H1 (cell line): ENCODE results near the gene PPP1R17. TPM values are rescaled to one million over a fixed set of nuclear protein-coding genes. Genes with fewer than 3 reads are reported as not detected.

Source experiments
- CTCF ChIA-PET: fragments of 300-600 bp; sonication (Branson Sonifier 250); formaldehyde crosslinking; loops from one replicate; lab custom pipeline; 2021; ENCODE audit not compliant: partially characterized antibody; lab: Charles Lee
- POLR2A ChIA-PET: fragments of 300-600 bp; sonication (Branson Sonifier 250); formaldehyde crosslinking; loops from one replicate; lab custom pipeline; 2021; ENCODE audit warnings: inconsistent platforms; ENCODE audit not compliant: partially characterized antibody; lab: Charles Lee
- DNase-seq, 2 experiments: peaks; one replicate each; pipeline versions ENCODE4 v3.0.0 to v3.0.0-alpha.2; 2010 to 2022; ENCODE audit warnings: low spot score in 2 of 2, low read depth in 1 of 2, mixed read lengths in 1 of 2
- FAIRE-seq: peaks from 2 replicates; lab custom pipeline; 2011; peaks lifted over from hg19 to GRCh38; lab: Jason Lieb, UNC
- H2AFZ ChIP-seq: 2 replicates; pipeline ENCODE4 v1.8.1; 2012; ENCODE audit warnings: low read length, inconsistent platforms
- H2AK5ac ChIP-seq: 2 replicates; pipeline ENCODE4 v1.6.1; 2013; ENCODE audit warnings: low read depth, low read length
- H2BK120ac ChIP-seq: replicated peaks from 2 replicates; pipeline ENCODE3; 2013; ENCODE audit warnings: low read depth, low read length, inconsistent platforms
- H2BK12ac ChIP-seq: 2 replicates; pipeline ENCODE4 v1.6.1; 2013; ENCODE audit warnings: low read depth, low read length
- H2BK15ac ChIP-seq: 2 replicates; pipeline ENCODE4 v1.6.1; 2013; ENCODE audit warnings: low read length
- H2BK20ac ChIP-seq: 2 replicates; pipeline ENCODE4 v1.6.1; 2013; ENCODE audit warnings: low read length
- H2BK5ac ChIP-seq: 2 replicates; pipeline ENCODE4 v1.6.1; 2013; ENCODE audit warnings: low read depth, low read length
- H3K14ac ChIP-seq: 2 replicates; pipeline ENCODE4 v1.6.1; 2013; ENCODE audit warnings: inconsistent platforms; ENCODE audit not compliant: insufficient read length
- H3K18ac ChIP-seq: 2 replicates; pipeline ENCODE4 v1.6.1; 2013; ENCODE audit warnings: low read length; ENCODE audit errors: extremely low read depth
- H3K23ac ChIP-seq: 2 replicates; pipeline ENCODE4 v1.6.1; 2013; ENCODE audit warnings: inconsistent platforms; ENCODE audit not compliant: insufficient read length
- H3K23me2 ChIP-seq: 2 replicates; pipeline ENCODE4 v1.6.1; 2013; ENCODE audit warnings: low read depth, low read length
- H3K27ac ChIP-seq: 2 replicates; pipeline ENCODE4 v1.6.1; 2011; ENCODE audit warnings: low read depth, low read length, inconsistent platforms
- H3K27me3 ChIP-seq, 4 experiments: replicated peaks in 1 of 4; 1 replicate in 1 of 4; 2 replicates in 3 of 4; pipeline versions ENCODE4 v1.6.1 to v1.8.1; 2011 to 2013; ENCODE audit warnings: low read length in 3 of 4, mild to moderate bottlenecking in 3 of 4, inconsistent platforms in 2 of 4, mixed read lengths in 2 of 4, moderate library complexity in 1 of 4; ENCODE audit not compliant: control insufficient read depth in 3 of 4, insufficient read depth in 3 of 4; ENCODE audit errors: extremely low read depth in 1 of 4
- H3K36me3 ChIP-seq, 4 experiments: 2 replicates each; pipeline versions ENCODE4 v1.6.1 to v1.8.1; 2011 to 2013; ENCODE audit warnings: mild to moderate bottlenecking in 4 of 4, low read length in 3 of 4, moderate library complexity in 2 of 4, control low read depth in 1 of 4, inconsistent platforms in 1 of 4; ENCODE audit not compliant: insufficient read depth in 4 of 4, control insufficient read depth in 2 of 4
- H3K4ac ChIP-seq: replicated peaks from 2 replicates; pipeline ENCODE3; 2013; ENCODE audit warnings: low read length, low read depth, mixed read lengths, inconsistent platforms; ENCODE audit not compliant: insufficient read length
- H3K4me1 ChIP-seq, 4 experiments: replicated peaks in 1 of 4; 1 replicate in 1 of 4; 2 replicates in 3 of 4; pipeline versions ENCODE4 v1.6.1 to v1.8.1; 2011 to 2013; ENCODE audit warnings: low read length in 3 of 4, inconsistent platforms in 2 of 4, mixed read lengths in 1 of 4; ENCODE audit not compliant: insufficient read depth in 4 of 4, control insufficient read depth in 3 of 4
- H3K4me2 ChIP-seq, 2 experiments: 2 replicates each; pipeline versions ENCODE4 v1.6.1 to v1.8.1; 2011 to 2013; ENCODE audit warnings: low read depth in 2 of 2, low read length in 2 of 2, control low read depth in 1 of 2, inconsistent platforms in 1 of 2, mild to moderate bottlenecking in 1 of 2; ENCODE audit not compliant: insufficient read depth in 1 of 2
- H3K4me3 ChIP-seq, 4 experiments: fragments of 200-600, 300-600 bp in 1 of 4; sonication (generic), shearing (Covaris generic), sonication (Bioruptor Twin) in 1 of 4; 2 replicates each; pipeline versions ENCODE4 v1.5.1 to v1.8.1; 2011 to 2016; ENCODE audit warnings: low read length in 4 of 4, low read depth in 3 of 4, control low read depth in 2 of 4, inconsistent platforms in 2 of 4, mild to moderate bottlenecking in 2 of 4, mixed read lengths in 1 of 4, moderate library complexity in 1 of 4; ENCODE audit not compliant: insufficient read depth in 2 of 4; ENCODE audit errors: extremely low read depth in 1 of 4
- H3K56ac ChIP-seq: replicated peaks from 2 replicates; pipeline ENCODE3; 2013; ENCODE audit warnings: low read depth, mild to moderate bottlenecking, mixed read lengths, low read length, inconsistent platforms; ENCODE audit not compliant: insufficient read length
- H3K79me1 ChIP-seq: 2 replicates; pipeline ENCODE4 v1.6.1; 2013; ENCODE audit warnings: low read depth, low read length, control low read depth
- H3K79me2 ChIP-seq, 2 experiments: 2 replicates each; pipeline versions ENCODE4 v1.6.1 to v1.8.1; 2012 to 2013; ENCODE audit warnings: low read length in 2 of 2, mild to moderate bottlenecking in 2 of 2, inconsistent platforms in 1 of 2; ENCODE audit not compliant: insufficient read depth in 2 of 2, control insufficient read depth in 1 of 2
- H3K9ac ChIP-seq, 4 experiments: replicated peaks in 1 of 4; 1 replicate in 1 of 4; 2 replicates in 3 of 4; pipeline versions ENCODE4 v1.6.1 to v1.8.1; 2011 to 2013; ENCODE audit warnings: low read depth in 3 of 4, low read length in 3 of 4, control low read depth in 2 of 4, mild to moderate bottlenecking in 2 of 4, moderate library complexity in 2 of 4, inconsistent platforms in 1 of 4; ENCODE audit errors: extremely low read depth in 1 of 4
- H3K9me3 ChIP-seq, 2 experiments: 2 replicates each; pipeline versions ENCODE4 v1.6.1 to v1.8.1; 2012 to 2013; ENCODE audit warnings: mild to moderate bottlenecking in 2 of 2, moderate library complexity in 2 of 2, control low read depth in 1 of 2, inconsistent platforms in 1 of 2, low read depth in 1 of 2, low read length in 1 of 2, mixed read lengths in 1 of 2; ENCODE audit not compliant: insufficient read depth in 2 of 2
- H4K20me1 ChIP-seq, 2 experiments: replicated peaks in 1 of 2; 2 replicates each; pipeline versions ENCODE3 to v1.8.1; 2011 to 2013; ENCODE audit warnings: inconsistent platforms in 2 of 2, low read length in 2 of 2, mild to moderate bottlenecking in 1 of 2; ENCODE audit not compliant: insufficient read depth in 2 of 2, control insufficient read depth in 1 of 2
- H4K5ac ChIP-seq: 2 replicates; pipeline ENCODE4 v1.6.1; 2013; ENCODE audit warnings: low read length, low read depth, mixed read lengths, inconsistent platforms; ENCODE audit not compliant: insufficient read length
- H4K8ac ChIP-seq: 2 replicates; pipeline ENCODE4 v1.8.0; 2013; ENCODE audit warnings: mild to moderate bottlenecking, moderate library complexity, low read length, inconsistent platforms; ENCODE audit not compliant: insufficient read depth; ENCODE audit errors: extremely low read depth
- H4K91ac ChIP-seq: replicated peaks from 2 replicates; pipeline ENCODE3; 2013; ENCODE audit warnings: low read length, mixed read lengths, inconsistent platforms; ENCODE audit not compliant: insufficient read length
- EP300 ChIP-seq, 2 experiments: IDR thresholded peaks; 1 replicate in 1 of 2; 2 replicates in 1 of 2; pipeline ENCODE4 v1.6.1; 2011 to 2012; ENCODE audit warnings: low read depth in 2 of 2, low read length in 2 of 2, mild to moderate bottlenecking in 2 of 2, borderline replicate concordance in 1 of 2, inconsistent platforms in 1 of 2, moderate library complexity in 1 of 2
- GABPA ChIP-seq: IDR thresholded peaks from 2 replicates; pipeline ENCODE4 v1.6.1; 2011; ENCODE audit warnings: mild to moderate bottlenecking, low read length, moderate library complexity, borderline replicate concordance; ENCODE audit not compliant: insufficient read depth
- HDAC6 ChIP-seq: IDR thresholded peaks from one replicate; pipeline ENCODE4 v1.7.1; 2012; ENCODE audit warnings: low read depth, mild to moderate bottlenecking, inconsistent platforms, low read length, moderate library complexity
- PHF8 ChIP-seq: fragments of 200-600 bp; sonication (generic); conservative IDR thresholded peaks from 2 replicates; pipeline ENCODE4 v1.7.1; 2012; ENCODE audit warnings: low read depth, mild to moderate bottlenecking, inconsistent platforms, low read length, moderate library complexity
- SP4 ChIP-seq: IDR thresholded peaks from 2 replicates; pipeline ENCODE4 v1.6.1; 2012; ENCODE audit warnings: low read length, inconsistent platforms
- TAF1 ChIP-seq: IDR thresholded peaks from 2 replicates; pipeline ENCODE4 v1.6.1; 2011; ENCODE audit warnings: mild to moderate bottlenecking, low read depth, low read length
- YY1 ChIP-seq: IDR thresholded peaks from 2 replicates; pipeline ENCODE4 v1.6.1; 2011; ENCODE audit warnings: low read depth, mild to moderate bottlenecking, low read length
- polyA plus RNA-seq, 7 experiments: library from polyadenylated mRNA; depleted of rRNA in 3 of 7; stranded (reverse) in 5 of 7; unstranded in 2 of 7; fragments of >200 nt in 5 of 7; fragments of 200-250 nt in 2 of 7; gene quantifications; 1 replicate in 5 of 7; 2 replicates in 1 of 7; 4 replicates in 1 of 7; pipeline versions ENCODE4 v1.2.1 to v1.2.3, GENCODE V29; 2011 to 2013; ENCODE audit warnings: missing spikeins in 2 of 7, mixed read lengths in 2 of 7
- total RNA-seq: library from RNA; stranded (reverse); fragmentation: NEBNext Ultra II Directional; extraction: Animal tissue kit (Norgen Biotek cat#: 25700); gene quantifications from 2 replicates; pipeline ENCODE4 v1.2.1, GENCODE V29; 2021
- TF ChIP-seq, protein P1 (sequence below): IDR thresholded peaks from 2 replicates; pipeline ENCODE4 v1.6.1; 2011; ENCODE audit warnings: low read depth, mild to moderate bottlenecking, low read length; ENCODE audit not compliant: insufficient read depth

PPP1R17 gene
- total and polyA plus RNA-seq, 2 of the 8 experiments (the other 6 are each of a cell fraction or from before 2014, with no cell fraction given), result 1.5 to 2.5 TPM

GRCh38 chr7:31664890-31665289 is 22.1 kb upstream of the PPP1R17 start:
- Histone ChIP-seq H4K20me1 (no peaks in the 10 kb centered on the region), H4K8ac (no peak overlapping the region), H3K9me3 (no peaks in the 10 kb centered on the region), H3K27ac (no peak overlapping the region), H3K36me3 (no peaks in the 10 kb centered on the region), H2BK5ac (no peak overlapping the region), H3K4me3 (no peak overlapping the region), H2BK120ac (no peak overlapping the region), H3K56ac (no peak overlapping the region), H2AFZ (no peak overlapping the region), H2AK5ac (no peak overlapping the region), H3K18ac (no peak overlapping the region), H3K4ac (no peak overlapping the region), H3K14ac (no peak overlapping the region), H2BK12ac (no peak overlapping the region), H3K23me2 (no peaks in the 10 kb centered on the region), H3K79me2 (no peaks in the 10 kb centered on the region), H3K23ac (no peak overlapping the region), H3K79me1 (no peaks in the 10 kb centered on the region), H2BK20ac (no peak overlapping the region), H3K4me2 (no peak overlapping the region), H4K5ac (no peak overlapping the region), H2BK15ac (no peak overlapping the region), H3K9ac (no peak overlapping the region), H3K4me1 (peaks cover 0 to 4% (median 3%) of the 10 kb centered on the region in 4 experiments; a peak in 2 of 7 replicates), H3K27me3 (no peaks in the 10 kb centered on the region), H4K91ac (no peak overlapping the region)
- no peak for FAIRE-seq
- no peak for DNase-seq
- CTCF ChIA-PET, result interaction anchor here (0.9 to 3.2 kb wide), 4 partner anchors 13 to 500 kb away, joined by 3 to 13 read pairs (median 4); no protein-coding TSS in a partner anchor
- TF ChIP-seq GABPA (no peak), EP300 (IDR thresholded peaks at IDR 0.05; ENCODE audit: borderline replicate concordance in 1 of 2, low read depth in 2 of 2, low read length in 2 of 2) (no peak), YY1 (no peak), SP4 (no peak), HDAC6 (no peak), PHF8 (no peak), TAF1 (no peak)
- TF ChIP-seq, protein P1, sequence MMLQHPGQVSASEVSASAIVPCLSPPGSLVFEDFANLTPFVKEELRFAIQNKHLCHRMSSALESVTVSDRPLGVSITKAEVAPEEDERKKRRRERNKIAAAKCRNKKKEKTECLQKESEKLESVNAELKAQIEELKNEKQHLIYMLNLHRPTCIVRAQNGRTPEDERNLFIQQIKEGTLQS, result no peak
- POLR2A ChIA-PET, result interaction anchor here (1.5 kb wide), 1 partner anchor 22 kb away, joined by 3 read pairs; no protein-coding TSS in a partner anchor
